Lower lobe of right lung (tissue), 2 donors: ENCODE data around the gene GALNT13. TPM values are rescaled to one million over a fixed set of nuclear protein-coding genes. Genes with fewer than 3 reads are reported as not detected.

ENCODE experiments used
- ATAC-seq, 2 donors: fragments of 200-7000 bp; cut with Tn5 transposase; one replicate each; pipeline ENCODE4 v1.9.1; 2020 to 2022; ENCODE audit warnings: mild to moderate bottlenecking in 2 of 2, moderate library complexity in 2 of 2
- DNase-seq: peaks from one replicate; pipeline ENCODE4 v3.0.0-alpha.2; 2020
- H3K27ac ChIP-seq: fragments of 200-600 bp; one replicate; pipeline ENCODE4 v1.8.0; 2022
- H3K27me3 ChIP-seq: fragments of 200-600 bp; one replicate; pipeline ENCODE4 v1.8.0; 2022; ENCODE audit warnings: low read depth
- H3K36me3 ChIP-seq: fragments of 200-600 bp; one replicate; pipeline ENCODE4 v1.8.0; 2022; ENCODE audit warnings: mild to moderate bottlenecking
- H3K4me1 ChIP-seq: fragments of 200-600 bp; one replicate; pipeline ENCODE4 v1.8.0; 2022
- H3K4me3 ChIP-seq: fragments of 200-600 bp; one replicate; pipeline ENCODE4 v1.8.0; 2022; ENCODE audit warnings: mild to moderate bottlenecking
- H3K9me3 ChIP-seq: fragments of 200-600 bp; one replicate; pipeline ENCODE4 v1.8.0; 2022
- CTCF ChIP-seq: fragments of 200-600 bp; IDR thresholded peaks from one replicate; pipeline ENCODE4 v1.8.0; 2022; ENCODE audit warnings: antibody characterized with exemption, mild to moderate bottlenecking
- intact Hi-C: fragments of 100-400 bp; cut with DNase I; formaldehyde crosslinking; loops from one replicate; pipeline ENCODE4 v1.11.0; 2022
- total RNA-seq: library from RNA; stranded (reverse); fragmentation: NEBNext Ultra II Directional; extraction: Animal tissue kit (Norgen Biotek cat#: 25700); gene quantifications from one replicate; pipeline ENCODE4 v1.2.1, GENCODE V29; 2021
- donor health status: DM: no; HTN: yes; CAD: no; lungs with severe emphysema.

The GALNT13 gene
- total RNA-seq, 1 donor from 2014 or later, result 2.4 TPM

- DNase-seq (no peak), ATAC-seq (no peak)
- Histone ChIP-seq H3K27ac (no peak overlapping the region), H3K27me3 (no peaks in the 10 kb centered on the region), H3K9me3 (no peaks in the 10 kb centered on the region), H3K4me3 (no peak overlapping the region), H3K4me1 (no peaks in the 10 kb centered on the region), H3K36me3 (no peaks in the 10 kb centered on the region)
- intact Hi-C loops, result no loop called here
- TF ChIP-seq CTCF, result no peak
Observed at GRCh38 chr2:154140249-154141025, 268.7 kb downstream of the GALNT13 start.

- Histone ChIP-seq H3K36me3 (no peaks in the 10 kb centered on the region), H3K4me1 (no peaks in the 10 kb centered on the region), H3K27me3 (no peaks in the 10 kb centered on the region), H3K27ac (no peak overlapping the region), H3K9me3 (no peaks in the 10 kb centered on the region), H3K4me3 (no peak overlapping the region)
- intact Hi-C loops, result no loop called here
- no peak for TF ChIP-seq CTCF
- DNase-seq (no peak), ATAC-seq (no peak)
Observed at GRCh38 chr2:154142480-154142879, 270.8 kb downstream of the GALNT13 start.

- H3K27me3 ChIP-seq, result no peaks in the 10 kb centered on the region
- no peak for TF ChIP-seq CTCF
- H3K9me3 ChIP-seq, result no peaks in the 10 kb centered on the region
- no peaks in the 10 kb centered on the region for H3K4me1 ChIP-seq
- intact Hi-C loops, result no loop called here
- ATAC-seq, result no peak
- no peak overlapping the region for H3K27ac ChIP-seq
- H3K4me3 ChIP-seq, result no peak overlapping the region
- no peaks in the 10 kb centered on the region for H3K36me3 ChIP-seq
- no peak for DNase-seq
Observed at GRCh38 chr2:154143105-154143504, 271.4 kb downstream of the GALNT13 start.

- H3K27ac ChIP-seq, result no peak overlapping the region
- H3K36me3 ChIP-seq, result no peaks in the 10 kb centered on the region
- no peaks in the 10 kb centered on the region for H3K9me3 ChIP-seq
- ATAC-seq (no peak), DNase-seq (no peak)
- intact Hi-C loops, result no loop called here
- TF ChIP-seq CTCF, result no peak
- no peak overlapping the region for H3K4me3 ChIP-seq
- H3K27me3 ChIP-seq, result no peaks in the 10 kb centered on the region
- H3K4me1 ChIP-seq, result no peaks in the 10 kb centered on the region
Observed at GRCh38 chr2:154158101-154158500, 286.4 kb downstream of the GALNT13 start.

- no peak for TF ChIP-seq CTCF
- no peaks in the 10 kb centered on the region for H3K9me3 ChIP-seq
- H3K36me3 ChIP-seq, result no peaks in the 10 kb centered on the region
- H3K27ac ChIP-seq, result no peak overlapping the region
- ATAC-seq (no peak), DNase-seq (no peak)
- H3K27me3 ChIP-seq, result no peaks in the 10 kb centered on the region
- no peak overlapping the region for H3K4me3 ChIP-seq
- intact Hi-C loops, result no loop called here
- H3K4me1 ChIP-seq, result no peaks in the 10 kb centered on the region
Observed at GRCh38 chr2:154161286-154161685, 289.6 kb downstream of the GALNT13 start.
